Measurements from ENCODE around the gene CELF2.

The CELF2 gene

GRCh38 chr10:11231285-11231684 lies 213.6 kb downstream of the CELF2 start:
- no peak for DNase-seq

GRCh38 chr10:11232222-11232961 lies 214.7 kb downstream of the CELF2 start:
- no peak for DNase-seq

GRCh38 chr10:11234857-11235531 lies 217.3 kb downstream of the CELF2 start:
- DNase-seq, result no peak

GRCh38 chr10:11235771-11236170 lies 218.1 kb downstream of the CELF2 start:
- no peak for DNase-seq

GRCh38 chr10:11236234-11236633 lies 218.6 kb downstream of the CELF2 start:
- no peak for DNase-seq

- no peak for DNase-seq
These were observed 219.9 kb downstream of the CELF2 start for GRCh38 chr10:11237571-11237970.

- no peak for DNase-seq
These were observed 221.2 kb downstream of the CELF2 start for GRCh38 chr10:11238893-11239292.

- DNase-seq, result no peak
These were observed 223.0 kb downstream of the CELF2 start for GRCh38 chr10:11240641-11241040.

- DNase-seq, result no peak
These were observed 225.0 kb downstream of the CELF2 start for GRCh38 chr10:11242443-11243387.

GRCh38 chr10:11243425-11244222 lies 226.0 kb downstream of the CELF2 start:
- DNase-seq, result no peak

GRCh38 chr10:11245095-11245479 lies 227.4 kb downstream of the CELF2 start:
- DNase-seq, result no peak

- no peak for DNase-seq
These were observed 227.8 kb downstream of the CELF2 start for GRCh38 chr10:11245510-11245909.

GRCh38 chr10:11245981-11246590 lies 228.4 kb downstream of the CELF2 start:
- no peak for DNase-seq

- no peak for DNase-seq
These were observed 229.2 kb downstream of the CELF2 start for GRCh38 chr10:11246752-11247467.

GRCh38 chr10:11249152-11249807 lies 231.6 kb downstream of the CELF2 start:
- DNase-seq, result no peak

GRCh38 chr10:11249808-11250195 lies 232.1 kb downstream of the CELF2 start:
- no peak for DNase-seq

- DNase-seq, result no peak
These were observed 232.6 kb downstream of the CELF2 start for GRCh38 chr10:11250304-11250703.

- no peak for DNase-seq
These were observed 235.2 kb downstream of the CELF2 start for GRCh38 chr10:11252887-11253286.

GRCh38 chr10:11253385-11254002 lies 235.8 kb downstream of the CELF2 start:
- no peak for DNase-seq

GRCh38 chr10:11255156-11255555 lies 237.5 kb downstream of the CELF2 start:
- no peak for DNase-seq
